ENCODE measurements around the gene LRP2. TPM values are rescaled to one million over a fixed set of nuclear protein-coding genes. Genes with fewer than 3 reads are reported as not detected.

LRP2 gene
- total RNA-seq, 1 donor, result under 0.01 TPM

- no peak for TF ChIP-seq CTCF (IDR thresholded peaks at IDR 0.05; ENCODE audit: insufficient read depth, low read depth, low read length)
- DNase-seq (ENCODE audit: low read depth), result no peak
- H3K4me3 ChIP-seq (ENCODE audit: low read depth, low read length), result no peak overlapping the region
Measured at GRCh38 chr2:169178804-169179390, 183.4 kb downstream of the LRP2 start.

DNA sequence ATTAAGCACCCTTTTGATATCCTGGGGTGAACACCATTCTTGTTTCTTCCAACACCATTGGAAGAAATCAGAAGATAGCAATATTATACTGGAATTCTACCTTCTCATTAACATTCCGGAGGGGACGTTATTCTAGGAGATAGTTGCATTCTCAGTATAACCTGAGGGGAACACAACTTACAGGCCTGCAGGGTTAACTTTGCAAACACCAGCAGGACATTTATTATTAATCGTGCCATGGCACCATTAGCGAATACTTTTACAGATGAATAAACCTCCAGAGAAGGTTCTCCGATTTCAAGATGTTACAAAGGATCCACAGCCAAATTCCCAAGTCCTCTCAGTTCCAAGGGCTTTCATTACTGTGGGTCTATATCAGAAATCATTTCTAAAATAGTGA, 184.0 kb downstream of the LRP2 start:
- H3K4me3 ChIP-seq (ENCODE audit: low read depth, low read length), result no peak overlapping the region
- DNase-seq (ENCODE audit: low read depth), result no peak
- TF ChIP-seq CTCF (IDR thresholded peaks at IDR 0.05; ENCODE audit: insufficient read depth, low read depth, low read length), result no peak

DNA sequence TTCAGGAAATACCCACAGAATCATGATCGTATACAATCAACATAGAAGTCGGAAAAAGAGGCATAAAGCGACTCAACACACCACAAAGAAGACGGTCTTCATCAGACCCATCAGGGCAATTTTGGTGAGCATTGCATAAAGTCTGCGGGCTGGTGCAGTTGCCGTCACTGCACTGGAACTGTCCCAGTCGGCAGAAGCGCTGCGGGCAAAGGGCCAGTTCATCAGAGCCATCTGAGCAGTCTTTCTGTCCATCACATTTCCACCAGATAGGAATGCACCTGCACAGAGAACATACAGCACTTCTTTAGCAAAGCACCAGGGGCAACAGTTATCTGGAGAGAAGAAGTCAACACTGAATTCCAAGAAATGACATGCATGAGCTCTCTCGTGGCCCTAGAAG, 187.2 kb downstream of the LRP2 start:
- no peak for TF ChIP-seq CTCF (IDR thresholded peaks at IDR 0.05; ENCODE audit: insufficient read depth, low read depth, low read length)
- no peak overlapping the region for H3K4me3 ChIP-seq (ENCODE audit: low read depth, low read length)
- DNase-seq (ENCODE audit: low read depth), result no peak

GRCh38 chr2:169173876-169174275, 188.5 kb downstream of the LRP2 start:
- no peak for TF ChIP-seq CTCF (IDR thresholded peaks at IDR 0.05; ENCODE audit: insufficient read depth, low read depth, low read length)
- H3K4me3 ChIP-seq (ENCODE audit: low read depth, low read length), result no peak overlapping the region
- no peak for DNase-seq (ENCODE audit: low read depth)

- TF ChIP-seq CTCF (IDR thresholded peaks at IDR 0.05; ENCODE audit: insufficient read depth, low read depth, low read length), result no peak
- DNase-seq (ENCODE audit: low read depth), result no peak
- no peak overlapping the region for H3K4me3 ChIP-seq (ENCODE audit: low read depth, low read length)
Measured at GRCh38 chr2:169172914-169173313, 189.4 kb downstream of the LRP2 start.

DNA sequence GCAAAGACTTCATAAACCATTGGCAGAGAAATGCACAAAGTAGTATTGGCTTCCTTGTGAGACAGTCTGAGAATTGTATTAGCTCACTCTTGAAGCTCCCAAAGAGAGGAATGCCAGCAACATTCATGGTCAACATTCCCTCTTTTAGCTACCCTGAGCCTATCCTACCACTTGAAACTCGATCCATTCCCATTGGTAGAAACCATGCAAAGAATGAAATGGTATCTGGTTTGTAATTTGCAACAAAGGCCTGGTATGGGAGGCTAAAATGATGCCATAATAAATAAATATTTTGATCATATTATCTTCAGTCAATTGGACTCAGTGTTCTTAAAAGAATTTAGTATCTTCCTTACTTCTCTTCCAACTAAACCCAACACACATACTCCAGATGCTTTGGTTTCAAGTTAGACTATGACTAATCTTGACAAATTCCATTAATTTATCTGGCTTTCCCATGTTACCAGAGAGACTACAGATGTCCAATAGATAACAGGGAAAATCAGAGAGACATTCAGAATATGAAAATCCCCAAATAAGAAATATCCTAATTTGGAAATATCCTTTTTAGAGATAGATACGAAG, 190.1 kb downstream of the LRP2 start:
- no peak for TF ChIP-seq CTCF (IDR thresholded peaks at IDR 0.05; ENCODE audit: insufficient read depth, low read depth, low read length)
- DNase-seq (ENCODE audit: low read depth), result no peak
- H3K4me3 ChIP-seq (ENCODE audit: low read depth, low read length), result no peak overlapping the region

DNA sequence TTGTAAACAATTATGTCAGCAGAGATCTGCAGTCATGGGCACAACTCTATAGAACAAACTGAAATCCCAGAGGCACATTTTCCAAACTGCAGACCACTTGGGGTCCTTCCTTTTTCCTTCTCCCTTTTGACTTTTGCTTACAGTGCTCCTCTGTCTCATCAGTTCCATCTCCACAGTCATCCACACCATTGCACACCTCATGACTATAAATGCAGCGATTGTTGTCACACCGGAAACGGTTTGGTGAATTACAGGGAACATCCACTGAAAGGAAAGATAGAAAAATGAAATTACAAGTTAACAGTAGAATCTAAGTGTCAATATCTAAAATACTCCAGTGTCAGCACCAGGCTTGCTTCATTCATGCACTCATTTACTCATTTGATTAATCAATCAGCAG, 196.5 kb downstream of the LRP2 start:
- H3K4me3 ChIP-seq (ENCODE audit: low read depth, low read length), result no peak overlapping the region
- TF ChIP-seq CTCF (IDR thresholded peaks at IDR 0.05; ENCODE audit: insufficient read depth, low read depth, low read length), result no peak
- DNase-seq (ENCODE audit: low read depth), result no peak
